Body of pancreas (tissue), 4 donors: ENCODE results near the gene SPG11.

Experiments
- CTCF ChIP-seq, 7 experiments: fragments of 450-650 bp in 4 of 7; fragments of 200-600 bp in 3 of 7; sonication (generic) in 3 of 7; IDR thresholded peaks; one replicate each; pipeline ENCODE4 v1.5.1; 2016 to 2019; ENCODE audit warnings: antibody characterized with exemption in 7 of 7
- POLR2A ChIP-seq, 3 donors: fragments of 450-650 bp; IDR thresholded peaks; one replicate each; pipeline ENCODE4 v1.6.1; 2016; ENCODE audit warnings: antibody characterized with exemption in 3 of 3, mild to moderate bottlenecking in 2 of 3

GRCh38 chr15:44516436-44516835, 147.0 kb downstream of the SPG11 start:
- no peak for TF ChIP-seq CTCF (IDR thresholded peaks at IDR 0.05)
- no peak for TF ChIP-seq POLR2A (IDR thresholded peaks at IDR 0.05)
